ENCODE results near the gene TSHZ3.

Gene TSHZ3

GRCh38 chr19:31334849-31335624 lies 14.2 kb downstream of the TSHZ3 start:
- DNase-seq (ENCODE audit: low read depth in 2 of 2), result no peak

- DNase-seq (ENCODE audit: low read depth in 2 of 2), result no peak
Observed at GRCh38 chr19:31334101-31334848, 15.0 kb downstream of the TSHZ3 start.

GRCh38 chr19:31332096-31332495 lies 17.1 kb downstream of the TSHZ3 start:
- DNase-seq (ENCODE audit: low read depth in 2 of 2), result no peak

- no peak for DNase-seq (ENCODE audit: low read depth in 2 of 2)
Observed at GRCh38 chr19:31331536-31331935, 17.7 kb downstream of the TSHZ3 start.

- DNase-seq (ENCODE audit: low read depth in 2 of 2), result no peak
Observed at GRCh38 chr19:31330761-31331160, 18.5 kb downstream of the TSHZ3 start.

- no peak for DNase-seq (ENCODE audit: low read depth in 2 of 2)
Observed at GRCh38 chr19:31330237-31330636, 19.0 kb downstream of the TSHZ3 start.

- no peak for DNase-seq (ENCODE audit: low read depth in 2 of 2)
Observed at GRCh38 chr19:31329819-31330218, 19.4 kb downstream of the TSHZ3 start.

GRCh38 chr19:31328238-31328637 lies 21.0 kb downstream of the TSHZ3 start:
- no peak for DNase-seq (ENCODE audit: low read depth in 2 of 2)

GRCh38 chr19:31326329-31327028 lies 22.8 kb downstream of the TSHZ3 start:
- DNase-seq (ENCODE audit: low read depth in 2 of 2), result no peak

GRCh38 chr19:31325342-31325741 lies 23.9 kb downstream of the TSHZ3 start:
- DNase-seq (ENCODE audit: low read depth in 2 of 2), result no peak

- DNase-seq (ENCODE audit: low read depth in 2 of 2), result no peak
Observed at GRCh38 chr19:31319465-31319864, 29.8 kb downstream of the TSHZ3 start.

GRCh38 chr19:31318790-31319425 lies 30.3 kb downstream of the TSHZ3 start:
- no peak for DNase-seq (ENCODE audit: low read depth in 2 of 2)

- DNase-seq (ENCODE audit: low read depth in 2 of 2), result no peak
Observed at GRCh38 chr19:31317570-31317969, 31.7 kb downstream of the TSHZ3 start.

- DNase-seq (ENCODE audit: low read depth in 2 of 2), result no peak
Observed at GRCh38 chr19:31317093-31317492, 32.1 kb downstream of the TSHZ3 start.

GRCh38 chr19:31316201-31316951 lies 32.9 kb downstream of the TSHZ3 start:
- no peak for DNase-seq (ENCODE audit: low read depth in 2 of 2)

- DNase-seq (ENCODE audit: low read depth in 2 of 2), result no peak
Observed at GRCh38 chr19:31315652-31316051, 33.6 kb downstream of the TSHZ3 start.

- DNase-seq (ENCODE audit: low read depth in 2 of 2), result no peak
Observed at GRCh38 chr19:31314849-31315629, 34.2 kb downstream of the TSHZ3 start.

- no peak for DNase-seq (ENCODE audit: low read depth in 2 of 2)
Observed at GRCh38 chr19:31314156-31314555, 35.1 kb downstream of the TSHZ3 start.

- no peak for DNase-seq (ENCODE audit: low read depth in 2 of 2)
Observed at GRCh38 chr19:31313291-31314030, 35.8 kb downstream of the TSHZ3 start.
